Measurements from ENCODE around the gene BMP6.

The BMP6 gene

GRCh38 chr6:7882505-7883257 is 156.8 kb downstream of the BMP6 start:
- no peak overlapping the region for H3K4me3 ChIP-seq (ENCODE audit: low read depth, low read length)
- TF ChIP-seq POLR2A (IDR thresholded peaks at IDR 0.05; ENCODE audit: extremely low read depth, insufficient read length), result no peak
- no peak for TF ChIP-seq MAX (IDR thresholded peaks at IDR 0.05; ENCODE audit: low read depth, low read length)
- TF ChIP-seq CTCF (IDR thresholded peaks at IDR 0.05; ENCODE audit: low read depth, low read length), result no peak
- no peak for TF ChIP-seq MYC (IDR thresholded peaks at IDR 0.05; ENCODE audit: low read depth, low read length)
- DNase-seq (ENCODE audit: low read depth), result no peak

- TF ChIP-seq POLR2A (IDR thresholded peaks at IDR 0.05; ENCODE audit: extremely low read depth, insufficient read length) (no peak), CTCF (IDR thresholded peaks at IDR 0.05; ENCODE audit: low read depth, low read length) (no peak), MYC (IDR thresholded peaks at IDR 0.05; ENCODE audit: low read depth, low read length) (no peak), MAX (IDR thresholded peaks at IDR 0.05; ENCODE audit: low read depth, low read length) (no peak)
- H3K4me3 ChIP-seq (ENCODE audit: low read depth, low read length), result no peak overlapping the region
- no peak for DNase-seq (ENCODE audit: low read depth)
Measured at GRCh38 chr6:7883381-7883780, 157.5 kb downstream of the BMP6 start.

- TF ChIP-seq MAX (IDR thresholded peaks at IDR 0.05; ENCODE audit: low read depth, low read length) (no peak), CTCF (IDR thresholded peaks at IDR 0.05; ENCODE audit: low read depth, low read length) (no peak), POLR2A (IDR thresholded peaks at IDR 0.05; ENCODE audit: extremely low read depth, insufficient read length) (no peak), MYC (IDR thresholded peaks at IDR 0.05; ENCODE audit: low read depth, low read length) (no peak)
- DNase-seq (ENCODE audit: low read depth), result no peak
- no peak overlapping the region for H3K4me3 ChIP-seq (ENCODE audit: low read depth, low read length)
Measured at GRCh38 chr6:7886132-7886531, 160.2 kb downstream of the BMP6 start.

- no peak for DNase-seq (ENCODE audit: low read depth)
- H3K4me3 ChIP-seq (ENCODE audit: low read depth, low read length), result no peak overlapping the region
- no peak for TF ChIP-seq POLR2A (IDR thresholded peaks at IDR 0.05; ENCODE audit: extremely low read depth, insufficient read length)
- no peak for TF ChIP-seq CTCF (IDR thresholded peaks at IDR 0.05; ENCODE audit: low read depth, low read length)
- no peak for TF ChIP-seq MAX (IDR thresholded peaks at IDR 0.05; ENCODE audit: low read depth, low read length)
- TF ChIP-seq MYC (IDR thresholded peaks at IDR 0.05; ENCODE audit: low read depth, low read length), result no peak
Measured at GRCh38 chr6:7887278-7887991, 161.5 kb downstream of the BMP6 start.

- H3K4me3 ChIP-seq (ENCODE audit: low read depth, low read length), result no peak overlapping the region
- TF ChIP-seq POLR2A (IDR thresholded peaks at IDR 0.05; ENCODE audit: extremely low read depth, insufficient read length), result no peak
- no peak for DNase-seq (ENCODE audit: low read depth)
Measured at GRCh38 chr6:7888587-7889357, 162.9 kb downstream of the BMP6 start.
